HG02571 (cell line): ENCODE data around the gene CAP2.
A peak's percentile ranks its signal among the peaks of the same experiment; 100 is the strongest.
"Not testable (repeated sequence)": the region's sequence is repeated elsewhere in the genome, so short reads cannot be mapped to it uniquely, and the experiment has no call there.

Source experiments
- ATAC-seq: cut with Tn5 transposase; IDR thresholded peaks from one replicate; pipeline ENCODE4 v1.9.1; 2021; ENCODE audit warnings: mild to moderate bottlenecking, moderate library complexity; ENCODE audit not compliant: unreplicated experiment

The CAP2 gene

GRCh38 chr6:17565399-17565798 lies 172.0 kb downstream of the CAP2 start:
- no peak for ATAC-seq

GRCh38 chr6:17574866-17575560 lies 181.6 kb downstream of the CAP2 start:
- ATAC-seq, result no peak

GRCh38 chr6:17577059-17577458 lies 183.7 kb downstream of the CAP2 start:
- ATAC-seq, result no peak

- no peak for ATAC-seq
These were observed 187.2 kb downstream of the CAP2 start for GRCh38 chr6:17580518-17581048.

GRCh38 chr6:17581282-17581681 lies 187.9 kb downstream of the CAP2 start:
- ATAC-seq, result not testable (repeated sequence)

GRCh38 chr6:17583811-17584210 lies 190.4 kb downstream of the CAP2 start:
- no peak for ATAC-seq

- ATAC-seq, result no peak
These were observed 190.9 kb downstream of the CAP2 start for GRCh38 chr6:17584241-17584803.

GRCh38 chr6:17585766-17586490 lies 192.5 kb downstream of the CAP2 start:
- ATAC-seq, result no peak

GRCh38 chr6:17586623-17587022 lies 193.2 kb downstream of the CAP2 start:
- not testable (repeated sequence) for ATAC-seq

- no peak for ATAC-seq
These were observed 194.6 kb downstream of the CAP2 start for GRCh38 chr6:17588011-17588410.

GRCh38 chr6:17589406-17590096 lies 196.2 kb downstream of the CAP2 start:
- ATAC-seq, result no peak

GRCh38 chr6:17591287-17591686 lies 197.9 kb downstream of the CAP2 start:
- no peak for ATAC-seq

GRCh38 chr6:17593246-17593645 lies 199.9 kb downstream of the CAP2 start:
- no peak for ATAC-seq

- ATAC-seq, result no peak
These were observed 202.7 kb downstream of the CAP2 start for GRCh38 chr6:17596085-17596484.

GRCh38 chr6:17599877-17600526 lies 206.6 kb downstream of the CAP2 start, which contains the start of gene FAM8A1:
Gene FAM8A1, plus strand, starts transcription at chr6:17600302. Its CDS starts 108 bp downstream, at chr6:17600410.
- ATAC-seq, result peak; percentile 91

GRCh38 chr6:17600527-17601385 lies 207.4 kb downstream of the CAP2 start:
- ATAC-seq, result peak; percentile 55

- ATAC-seq, result no peak
These were observed 207.9 kb downstream of the CAP2 start for GRCh38 chr6:17601386-17601703.

- ATAC-seq, result no peak
These were observed 209.5 kb downstream of the CAP2 start for GRCh38 chr6:17602888-17603287.

GRCh38 chr6:17606606-17607005 lies 213.2 kb downstream of the CAP2 start:
- no peak for ATAC-seq
